Loucy (cell line): Measurements from ENCODE around the gene IPMK.

ENCODE experiments used
- EZH2phosphoT487 ChIP-seq: fragments of 200-600 bp; IDR thresholded peaks from 2 replicates; pipeline ENCODE4 v1.6.1; 2018; ENCODE audit warnings: antibody characterized with exemption, mild to moderate bottlenecking, moderate library complexity, borderline replicate concordance
- TF ChIP-seq, protein P1 (sequence below): fragments of 200-600 bp; sonication (generic); conservative IDR thresholded peaks from 2 replicates; pipeline ENCODE4 v1.5.1; 2014; ENCODE audit warnings: mild to moderate bottlenecking, antibody characterized with exemption, low read length

- TF ChIP-seq, protein P1, sequence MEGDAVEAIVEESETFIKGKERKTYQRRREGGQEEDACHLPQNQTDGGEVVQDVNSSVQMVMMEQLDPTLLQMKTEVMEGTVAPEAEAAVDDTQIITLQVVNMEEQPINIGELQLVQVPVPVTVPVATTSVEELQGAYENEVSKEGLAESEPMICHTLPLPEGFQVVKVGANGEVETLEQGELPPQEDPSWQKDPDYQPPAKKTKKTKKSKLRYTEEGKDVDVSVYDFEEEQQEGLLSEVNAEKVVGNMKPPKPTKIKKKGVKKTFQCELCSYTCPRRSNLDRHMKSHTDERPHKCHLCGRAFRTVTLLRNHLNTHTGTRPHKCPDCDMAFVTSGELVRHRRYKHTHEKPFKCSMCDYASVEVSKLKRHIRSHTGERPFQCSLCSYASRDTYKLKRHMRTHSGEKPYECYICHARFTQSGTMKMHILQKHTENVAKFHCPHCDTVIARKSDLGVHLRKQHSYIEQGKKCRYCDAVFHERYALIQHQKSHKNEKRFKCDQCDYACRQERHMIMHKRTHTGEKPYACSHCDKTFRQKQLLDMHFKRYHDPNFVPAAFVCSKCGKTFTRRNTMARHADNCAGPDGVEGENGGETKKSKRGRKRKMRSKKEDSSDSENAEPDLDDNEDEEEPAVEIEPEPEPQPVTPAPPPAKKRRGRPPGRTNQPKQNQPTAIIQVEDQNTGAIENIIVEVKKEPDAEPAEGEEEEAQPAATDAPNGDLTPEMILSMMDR = no peak
- TF ChIP-seq EZH2phosphoT487 = no peak
Observed at GRCh38 chr10:58219875-58220274, 47.8 kb downstream of the IPMK start.
